SH-SY5Y (cell line): Measurements from ENCODE around the gene ANXA10.

Experiments
- GATA2 ChIP-seq: IDR thresholded peaks from 2 replicates; pipeline ENCODE4 v1.6.1; 2011; ENCODE audit warnings: mild to moderate bottlenecking, low read depth, low read length
- GATA3 ChIP-seq: IDR thresholded peaks from 2 replicates; pipeline ENCODE4 v1.6.1; 2011; ENCODE audit warnings: low read depth, mild to moderate bottlenecking, low read length, moderate library complexity

DNA sequence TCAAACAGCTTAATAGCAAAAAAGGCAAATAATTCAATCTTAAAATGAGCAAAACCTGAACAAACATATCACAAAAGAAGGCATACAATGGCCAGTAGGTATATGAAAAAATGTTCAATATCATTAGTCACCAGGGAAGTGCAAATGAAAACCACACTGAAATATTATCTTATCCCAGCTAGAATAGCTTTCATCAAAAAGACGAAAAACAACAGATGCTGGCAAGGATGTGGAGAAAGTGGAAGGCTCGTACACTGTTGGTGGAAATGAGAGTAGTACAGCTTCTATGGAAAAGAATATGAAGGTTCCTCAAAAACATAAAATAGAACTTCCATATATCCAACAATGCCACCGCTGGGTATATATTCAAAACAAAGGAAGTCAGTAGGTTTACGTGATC is 29.3 kb upstream of the ANXA10 start:
- no peak for TF ChIP-seq GATA2
- no peak for TF ChIP-seq GATA3
